Stomach (tissue), 19 donors: ENCODE results near the gene GPR25. TPM values are rescaled to one million over a fixed set of nuclear protein-coding genes. Genes with fewer than 3 reads are reported as not detected.

ENCODE experiments used
- DNase-seq, 2 donors: peaks; one replicate each; pipeline versions ENCODE4 v3.0.0 to v3.0.0-alpha.2; 2013 to 2019
- H3K27ac ChIP-seq, 5 donors: fragments of 200-600 bp in 4 of 5; sonication (generic) in 4 of 5; one replicate each; pipeline ENCODE4 v1.5.1; 2013 to 2019; ENCODE audit warnings: mild to moderate bottlenecking in 1 of 5, moderate library complexity in 1 of 5
- H3K27me3 ChIP-seq, 3 donors: fragments of 200-600 bp; sonication (generic); one replicate each; pipeline ENCODE4 v1.5.1; 2017 to 2019; ENCODE audit warnings: mixed run types in 1 of 3
- H3K36me3 ChIP-seq, 4 donors: fragments of 200-600 bp; sonication (generic); 1 replicate in 3 of 4; 2 replicates in 1 of 4; pipeline ENCODE4 v1.5.1; 2016 to 2019
- H3K4me1 ChIP-seq, 4 donors: fragments of 200-600 bp; sonication (generic); one replicate each; pipeline ENCODE4 v1.5.1; 2016 to 2019
- H3K4me3 ChIP-seq, 4 donors: fragments of 200-600 bp; sonication (generic) in 3 of 4; one replicate each; pipeline ENCODE4 v1.5.1; 2016 to 2019; ENCODE audit warnings: mild to moderate bottlenecking in 1 of 4
- H3K9me3 ChIP-seq, 4 donors: fragments of 200-600 bp; sonication (generic); one replicate each; pipeline ENCODE4 v1.5.1; 2016 to 2019
- EP300 ChIP-seq: sonication (generic); formaldehyde crosslinking; IDR thresholded peaks from one replicate; pipeline ENCODE4 v1.6.1; 2017; ENCODE audit warnings: antibody characterized with exemption
- POLR2A ChIP-seq, 4 donors: fragments of 450-650 bp; IDR thresholded peaks; one replicate each; pipeline ENCODE4 v1.6.1; 2016; ENCODE audit warnings: antibody characterized with exemption in 4 of 4, control low read depth in 2 of 4, mild to moderate bottlenecking in 1 of 4, moderate library complexity in 1 of 4
- POLR2AphosphoS5 ChIP-seq, 3 donors: sonication (generic); formaldehyde crosslinking; IDR thresholded peaks; one replicate each; pipeline ENCODE4 v1.6.1; 2016; ENCODE audit warnings: antibody characterized with exemption in 3 of 3
- WGBS, 5 donors: extraction: QIAGEN DNeasy Blood & Tissue Kit in 3 of 5; methylation state at CpG; one replicate each; pipeline versions ENCODE4 v1.1.5 to v1.1.7; 2013 to 2018; 5-methylcytosine and 5-hydroxymethylcytosine counted together
- intact Hi-C: fragments of 100-400 bp; cut with DNase I; formaldehyde crosslinking; loops from one replicate; pipeline ENCODE4 v1.15.1; 2023; ENCODE audit warnings: low total_unique reads
- long read RNA-seq, 10 donors: transcript quantifications; one replicate each; lab custom pipeline, GENCODE V29; 2026
- polyA plus RNA-seq, 3 donors: library from polyadenylated mRNA; stranded (reverse); fragments of 200-250 nt; gene quantifications; one replicate each; pipeline ENCODE4 v1.2.3, GENCODE V29; 2013
- total RNA-seq, 5 donors: library from RNA; depleted of rRNA; stranded (reverse); fragments of >200 nt; gene quantifications; one replicate each; pipeline versions ENCODE4 v1.1.0 to v1.2.3, GENCODE V29; 2014 to 2016
- TF ChIP-seq, protein P1 (sequence below), 7 experiments: fragments of 450-650 bp in 4 of 7; fragments of 200-600 bp in 3 of 7; sonication (generic) in 3 of 7; IDR thresholded peaks; one replicate each; pipeline ENCODE4 v1.5.1; 2016 to 2019; ENCODE audit warnings: antibody characterized with exemption in 7 of 7, control low read depth in 2 of 7, mild to moderate bottlenecking in 1 of 7
- donor health status: healthy with polysubstance abuse.
- donor health status: Bipolar disorder and iron deficiency.
- donor health status: healthy.

GPR25 gene, protein sequence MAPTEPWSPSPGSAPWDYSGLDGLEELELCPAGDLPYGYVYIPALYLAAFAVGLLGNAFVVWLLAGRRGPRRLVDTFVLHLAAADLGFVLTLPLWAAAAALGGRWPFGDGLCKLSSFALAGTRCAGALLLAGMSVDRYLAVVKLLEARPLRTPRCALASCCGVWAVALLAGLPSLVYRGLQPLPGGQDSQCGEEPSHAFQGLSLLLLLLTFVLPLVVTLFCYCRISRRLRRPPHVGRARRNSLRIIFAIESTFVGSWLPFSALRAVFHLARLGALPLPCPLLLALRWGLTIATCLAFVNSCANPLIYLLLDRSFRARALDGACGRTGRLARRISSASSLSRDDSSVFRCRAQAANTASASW
- total RNA-seq (not detected), polyA plus RNA-seq (1 to 10 TPM in 1 of 3 donors, under 1 TPM in 2; 0.08 to 1.5 (median 0.75) TPM)
- long read RNA-seq, donor 1, result 0 reads
- long read RNA-seq, donor 2, result 0 reads
- long read RNA-seq, donor 3, result 0 reads
- long read RNA-seq, donor 4, result 0 reads
- long read RNA-seq, donor 5, result 0 reads
- long read RNA-seq, donor 6, result 0 reads
- long read RNA-seq, donor 7, result 0 reads
- long read RNA-seq, donor 8, result 0 reads
- long read RNA-seq, donor 9, result 0 reads
- long read RNA-seq, donor 10, result 0 reads

DNA sequence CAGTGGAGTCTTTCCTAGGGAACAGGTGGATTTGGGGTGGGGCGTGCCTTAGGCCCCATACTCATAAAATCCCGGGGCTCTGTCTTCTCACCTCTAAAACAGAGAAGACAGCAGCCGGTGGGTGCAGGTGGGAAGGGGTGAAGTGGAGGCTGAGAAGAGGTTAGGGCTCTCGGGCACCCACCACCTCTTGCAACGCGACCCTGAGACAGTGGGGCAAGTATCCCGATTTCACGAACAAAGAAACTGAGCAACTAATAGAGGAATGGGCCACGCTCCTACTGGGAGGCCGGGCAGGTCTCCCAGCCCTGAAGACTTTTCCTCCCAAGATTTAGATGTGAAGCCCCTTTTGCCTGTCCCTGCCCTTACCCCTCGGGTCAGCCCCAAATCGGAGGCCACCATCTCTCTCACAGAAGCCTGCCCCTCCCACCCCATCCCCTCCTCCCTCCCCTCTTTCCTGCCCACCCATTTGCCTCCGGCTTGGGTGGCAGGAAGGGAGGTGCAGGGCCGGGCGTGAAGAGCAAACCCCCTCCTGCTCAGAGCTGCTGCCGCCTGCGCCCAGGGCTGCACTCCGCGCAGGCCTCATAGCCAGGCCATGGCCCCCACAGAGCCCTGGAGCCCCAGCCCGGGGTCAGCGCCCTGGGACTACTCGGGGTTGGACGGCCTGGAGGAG is at the start of gene GPR25:
TSS of gene GPR25 (plus strand) at position 536 of the 670 bp plus-strand sequence. CDS start at position 593, 57 bp downstream.
- TF ChIP-seq, protein P1, sequence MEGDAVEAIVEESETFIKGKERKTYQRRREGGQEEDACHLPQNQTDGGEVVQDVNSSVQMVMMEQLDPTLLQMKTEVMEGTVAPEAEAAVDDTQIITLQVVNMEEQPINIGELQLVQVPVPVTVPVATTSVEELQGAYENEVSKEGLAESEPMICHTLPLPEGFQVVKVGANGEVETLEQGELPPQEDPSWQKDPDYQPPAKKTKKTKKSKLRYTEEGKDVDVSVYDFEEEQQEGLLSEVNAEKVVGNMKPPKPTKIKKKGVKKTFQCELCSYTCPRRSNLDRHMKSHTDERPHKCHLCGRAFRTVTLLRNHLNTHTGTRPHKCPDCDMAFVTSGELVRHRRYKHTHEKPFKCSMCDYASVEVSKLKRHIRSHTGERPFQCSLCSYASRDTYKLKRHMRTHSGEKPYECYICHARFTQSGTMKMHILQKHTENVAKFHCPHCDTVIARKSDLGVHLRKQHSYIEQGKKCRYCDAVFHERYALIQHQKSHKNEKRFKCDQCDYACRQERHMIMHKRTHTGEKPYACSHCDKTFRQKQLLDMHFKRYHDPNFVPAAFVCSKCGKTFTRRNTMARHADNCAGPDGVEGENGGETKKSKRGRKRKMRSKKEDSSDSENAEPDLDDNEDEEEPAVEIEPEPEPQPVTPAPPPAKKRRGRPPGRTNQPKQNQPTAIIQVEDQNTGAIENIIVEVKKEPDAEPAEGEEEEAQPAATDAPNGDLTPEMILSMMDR (IDR thresholded peaks at IDR 0.05), result no peak
- TF ChIP-seq POLR2A (IDR thresholded peaks at IDR 0.05), result no peak
- H3K27me3 ChIP-seq, result peaks cover 10 to 78% (median 30%) of the 10 kb centered on the region in 3 donors

DNA sequence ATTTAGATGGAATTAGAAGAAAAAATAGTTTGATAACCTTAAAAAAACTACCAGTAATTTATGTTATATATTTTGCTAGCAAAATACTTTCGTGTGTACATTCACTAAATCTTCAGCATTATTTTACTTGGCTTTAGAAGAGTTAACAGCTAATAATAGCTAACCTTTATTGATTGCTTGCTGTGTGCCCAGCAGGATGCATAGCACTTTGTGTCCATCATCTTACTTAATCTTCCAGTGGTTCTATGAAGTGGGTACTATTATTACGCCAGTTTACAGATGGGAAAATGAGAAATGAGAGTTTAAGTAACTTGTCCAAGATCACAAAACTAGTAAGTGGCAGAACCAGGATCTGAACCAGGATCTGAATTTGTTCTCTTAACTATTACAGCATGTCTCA is 41.7 kb upstream of the GPR25 start:
- H3K36me3 ChIP-seq, result peaks cover 0 to 16% (median 11%) of the 10 kb centered on the region in 4 donors
- H3K27me3 ChIP-seq, result no peaks in the 10 kb centered on the region
- DNase-seq, result no peak
- no peak overlapping the region for H3K4me3 ChIP-seq
- peaks cover 0 to 14% (median 7%) of the 10 kb centered on the region in 4 donors for H3K4me1 ChIP-seq
- 72 to 99% (median 96%) methylated on average over 2 of the region's 2 CpGs for WGBS, 5 donors
- no peak overlapping the region for H3K27ac ChIP-seq
- intact Hi-C loops, result no loop called here
- TF ChIP-seq POLR2AphosphoS5 (IDR thresholded peaks at IDR 0.05), result no peak
- TF ChIP-seq, protein P1 (IDR thresholded peaks at IDR 0.05), result no peak
- no peak for TF ChIP-seq EP300
- no peak for TF ChIP-seq POLR2A (IDR thresholded peaks at IDR 0.05)
- no peaks in the 10 kb centered on the region for H3K9me3 ChIP-seq

More for the DNA sequence above, at the start of gene GPR25:
- DNase-seq, result no peak
- no peaks in the 10 kb centered on the region for H3K9me3 ChIP-seq
- intact Hi-C loops, result no loop called here
- H3K4me1 ChIP-seq, result peaks cover 12 to 16% (median 15%) of the 10 kb centered on the region in 4 donors
- H3K36me3 ChIP-seq, result no peaks in the 10 kb centered on the region
- H3K4me3 ChIP-seq, result peak within 1 kb of the TSS; percentile 31 to 49 (median 46)
- peak within 1 kb of the TSS; percentile 34 to 60 (median 54) for H3K27ac ChIP-seq
- 66 to 82% (median 74%) methylated on average over 8 to 23 of the region's 23 CpGs for WGBS, 5 donors

DNA sequence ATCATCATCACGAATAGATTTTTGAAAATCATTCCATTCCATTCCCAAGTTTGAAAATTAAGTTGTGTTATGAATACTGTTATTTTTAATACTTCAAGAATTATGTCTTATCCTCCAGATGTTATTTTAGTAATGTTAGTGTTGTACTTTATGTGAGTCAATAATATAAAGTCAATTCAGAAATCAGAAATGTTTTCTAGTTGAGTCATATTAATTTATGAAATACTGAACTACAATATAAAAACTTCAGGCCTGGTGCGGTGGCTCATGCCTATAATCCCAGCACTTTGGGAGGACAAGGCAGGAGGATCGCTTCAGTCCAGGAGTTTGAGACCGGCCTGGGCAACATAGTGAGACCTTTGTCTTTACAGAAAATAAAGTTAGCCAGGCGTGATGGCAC is 38.4 kb upstream of the GPR25 start:
- Histone ChIP-seq H3K4me1 (peaks cover 0 to 25% (median 0%) of the 10 kb centered on the region in 4 donors), H3K36me3 (peaks cover 0 to 20% (median 10%) of the 10 kb centered on the region in 4 donors), H3K4me3 (no peak overlapping the region), H3K27me3 (no peaks in the 10 kb centered on the region), H3K9me3 (no peaks in the 10 kb centered on the region), H3K27ac (no peak overlapping the region)
- intact Hi-C loops, result no loop called here
- 92 to 94% (median 93%) methylated on average over 5 of the region's 5 CpGs for WGBS, 5 donors
- no peak for DNase-seq
- TF ChIP-seq, protein P1 (IDR thresholded peaks at IDR 0.05), result no peak
- TF ChIP-seq POLR2AphosphoS5 (IDR thresholded peaks at IDR 0.05), result no peak

DNA sequence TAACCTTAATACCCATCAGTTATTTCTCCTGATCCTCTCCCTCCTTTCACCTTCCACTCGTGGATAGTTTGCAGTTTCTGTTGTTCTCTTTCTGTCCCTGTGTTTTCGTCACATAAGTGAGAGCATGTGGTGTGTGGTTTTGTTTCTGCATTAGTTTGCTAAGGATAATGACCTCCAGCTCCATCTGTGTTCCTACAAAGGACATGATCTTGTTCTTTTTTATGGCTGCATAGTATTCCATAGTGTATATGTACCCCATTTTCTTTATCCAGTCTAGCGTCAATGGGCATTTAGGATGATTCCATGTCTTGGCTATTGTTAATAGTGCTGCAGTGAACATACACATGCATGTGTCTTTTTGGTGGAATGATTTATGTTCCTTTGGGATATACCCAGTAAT is 36.6 kb upstream of the GPR25 start:
- 93 to 96% (median 94%) methylated on average over 3 of the region's 3 CpGs for WGBS, 5 donors
- Histone ChIP-seq H3K9me3 (no peaks in the 10 kb centered on the region), H3K4me3 (no peak overlapping the region), H3K27ac (no peak overlapping the region), H3K4me1 (peaks cover 0 to 11% (median 0%) of the 10 kb centered on the region in 4 donors), H3K36me3 (peaks cover 0 to 20% (median 10%) of the 10 kb centered on the region in 4 donors), H3K27me3 (no peaks in the 10 kb centered on the region)
- no peak for TF ChIP-seq POLR2AphosphoS5 (IDR thresholded peaks at IDR 0.05)
- TF ChIP-seq, protein P1 (IDR thresholded peaks at IDR 0.05), result no peak
- TF ChIP-seq POLR2A (IDR thresholded peaks at IDR 0.05), result no peak
- no peak for TF ChIP-seq EP300
- DNase-seq, result no peak
- intact Hi-C loops, result no loop called here
